Cortex of kidney (tissue), 1 donor: ENCODE measurements around the gene SLC34A2.
"Not testable (repeated sequence)": the region's sequence is repeated elsewhere in the genome, so short reads cannot be mapped to it uniquely, and the experiment has no call there.

Experiments used
- DNase-seq: peaks from one replicate; lab custom pipeline; 2025; lab: John Stamatoyannopoulos, UW

Gene SLC34A2

GRCh38 chr4:25654971-25655963 lies at the start of gene SLC34A2:
SLC34A2 (plus strand) TSS chr4:25655851; CDS start chr4:25662501, 6,650 bp downstream.
- DNase-seq: no peak

- DNase-seq: no peak
Measured at GRCh38 chr4:25608644-25609043, 47.0 kb upstream of the SLC34A2 start.

- no peak for DNase-seq
Measured at GRCh38 chr4:25609976-25610375, 45.7 kb upstream of the SLC34A2 start.

- not testable (repeated sequence) for DNase-seq
Measured at GRCh38 chr4:25613613-25614012, 42.0 kb upstream of the SLC34A2 start.

GRCh38 chr4:25614807-25615206 lies 40.8 kb upstream of the SLC34A2 start:
- no peak for DNase-seq

GRCh38 chr4:25621027-25621930 lies 34.4 kb upstream of the SLC34A2 start:
- DNase-seq: no peak

GRCh38 chr4:25624616-25625015 lies 31.0 kb upstream of the SLC34A2 start:
- DNase-seq: no peak

- DNase-seq: no peak
Measured at GRCh38 chr4:25628451-25628850, 27.2 kb upstream of the SLC34A2 start.

GRCh38 chr4:25632135-25632534 lies 23.5 kb upstream of the SLC34A2 start:
- DNase-seq: no peak

GRCh38 chr4:25633541-25633940 lies 22.1 kb upstream of the SLC34A2 start:
- DNase-seq: no peak

- DNase-seq: no peak
Measured at GRCh38 chr4:25635501-25635900, 20.1 kb upstream of the SLC34A2 start.

GRCh38 chr4:25637581-25638220 lies 17.9 kb upstream of the SLC34A2 start:
- DNase-seq: no peak

GRCh38 chr4:25638221-25638601 lies 17.4 kb upstream of the SLC34A2 start:
- DNase-seq: no peak

- no peak for DNase-seq
Measured at GRCh38 chr4:25638806-25639205, 16.8 kb upstream of the SLC34A2 start.

GRCh38 chr4:25650311-25650710 lies 5.3 kb upstream of the SLC34A2 start:
- no peak for DNase-seq

- DNase-seq: no peak
Measured at GRCh38 chr4:25651682-25652081, 4.0 kb upstream of the SLC34A2 start.

- DNase-seq: no peak
Measured at GRCh38 chr4:25654031-25654970, 1.4 kb upstream of the SLC34A2 start.

GRCh38 chr4:25656031-25656430 lies 380 bp downstream of the SLC34A2 start:
- no peak for DNase-seq

GRCh38 chr4:25658357-25658771 lies 2.7 kb downstream of the SLC34A2 start:
- DNase-seq: no peak

- DNase-seq: no peak
Measured at GRCh38 chr4:25658777-25659176, 3.1 kb downstream of the SLC34A2 start.

- not testable (repeated sequence) for DNase-seq
Measured at GRCh38 chr4:25661441-25661840, 5.8 kb downstream of the SLC34A2 start.
